ENCODE results near the gene DRAXIN.
A peak's percentile ranks its signal among the peaks of the same experiment; 100 is the strongest.

Gene DRAXIN, protein sequence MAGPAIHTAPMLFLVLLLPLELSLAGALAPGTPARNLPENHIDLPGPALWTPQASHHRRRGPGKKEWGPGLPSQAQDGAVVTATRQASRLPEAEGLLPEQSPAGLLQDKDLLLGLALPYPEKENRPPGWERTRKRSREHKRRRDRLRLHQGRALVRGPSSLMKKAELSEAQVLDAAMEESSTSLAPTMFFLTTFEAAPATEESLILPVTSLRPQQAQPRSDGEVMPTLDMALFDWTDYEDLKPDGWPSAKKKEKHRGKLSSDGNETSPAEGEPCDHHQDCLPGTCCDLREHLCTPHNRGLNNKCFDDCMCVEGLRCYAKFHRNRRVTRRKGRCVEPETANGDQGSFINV

GRCh38 chr1:11691302-11691914 lies at the start of gene DRAXIN:
DRAXIN (plus strand) TSS chr1:11691710; CDS start chr1:11706259, 14,549 bp downstream.
- DNase-seq = no peak

DNA sequence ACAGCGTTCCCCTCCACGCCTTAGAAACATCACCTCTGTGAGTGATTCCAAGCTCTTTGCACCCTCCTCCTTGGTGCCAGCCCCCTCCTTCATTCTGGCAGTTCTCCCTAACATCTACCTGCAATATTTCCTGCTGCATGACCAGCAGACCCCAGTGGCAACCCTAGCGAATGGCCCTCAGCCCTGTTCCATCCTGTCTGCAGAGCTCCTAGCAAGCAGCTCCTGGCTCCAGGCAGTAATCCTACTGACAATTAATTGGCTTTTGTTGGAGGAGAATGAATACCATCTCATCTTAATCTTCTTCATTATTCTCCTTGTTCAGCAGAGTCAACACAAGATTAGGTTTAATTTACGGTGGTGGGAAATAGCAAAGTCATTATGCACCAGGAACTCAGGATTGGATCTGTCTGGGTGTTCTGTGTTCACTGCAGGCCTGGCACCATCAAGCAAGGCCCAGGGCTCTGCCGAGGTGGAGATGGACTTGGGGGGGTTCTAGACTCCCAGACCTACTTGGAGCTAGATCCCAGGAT lies 49.7 kb upstream of the DRAXIN start:
- DNase-seq = no peak

- DNase-seq = peak; percentile 49
These were observed 49.0 kb upstream of the DRAXIN start for GRCh38 chr1:11642418-11643017.

DNA sequence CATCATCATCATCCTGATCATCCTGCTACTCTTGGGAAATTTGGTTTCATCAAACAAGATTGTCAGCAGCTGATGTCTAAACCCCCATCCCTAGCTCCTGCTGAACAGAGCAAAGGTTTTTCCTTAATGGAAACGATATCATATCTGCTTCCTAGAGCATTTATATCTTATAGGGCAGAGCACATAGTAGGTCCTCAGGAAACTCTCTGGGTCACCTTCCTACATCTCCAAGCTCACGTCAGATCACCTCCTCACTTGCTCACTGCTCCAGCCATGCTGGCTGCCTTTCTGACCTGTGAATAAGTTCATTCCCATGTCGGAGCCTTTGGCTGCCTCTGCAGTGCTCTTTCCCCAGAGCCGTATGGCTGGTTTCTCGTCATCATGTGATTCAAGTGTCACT lies 47.7 kb upstream of the DRAXIN start:
- DNase-seq = no peak

GRCh38 chr1:11645270-11645669 lies 46.2 kb upstream of the DRAXIN start:
- DNase-seq = no peak

DNA sequence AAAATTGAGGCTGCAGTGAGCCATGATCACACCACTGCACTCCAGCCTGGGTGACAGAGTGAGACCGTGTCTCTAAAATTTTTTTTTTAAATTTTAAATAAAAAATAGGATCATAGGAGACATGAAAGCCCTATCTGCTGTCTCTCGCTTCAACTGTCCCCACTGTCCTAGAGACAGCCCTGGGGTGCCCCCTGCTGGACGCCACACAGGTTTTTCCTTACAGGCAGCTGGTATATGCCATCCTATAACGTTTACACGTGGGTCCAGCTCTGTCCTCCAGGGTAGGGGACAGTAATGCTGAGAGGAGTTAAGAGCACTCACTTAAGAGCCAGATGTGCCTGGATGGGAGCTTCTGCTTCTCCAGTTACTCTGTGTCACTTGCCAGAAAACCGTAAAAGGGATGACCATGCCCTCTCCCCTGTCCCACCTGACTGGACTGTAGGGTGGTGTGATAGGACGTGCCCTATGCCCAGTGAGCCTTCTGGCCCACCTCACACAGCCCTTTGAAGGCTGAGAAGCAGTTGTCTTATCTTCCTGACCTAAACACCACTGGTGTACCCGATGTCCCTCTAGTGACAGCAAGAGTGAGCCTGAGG lies 45.7 kb upstream of the DRAXIN start:
- DNase-seq = peak; percentile 32

DNA sequence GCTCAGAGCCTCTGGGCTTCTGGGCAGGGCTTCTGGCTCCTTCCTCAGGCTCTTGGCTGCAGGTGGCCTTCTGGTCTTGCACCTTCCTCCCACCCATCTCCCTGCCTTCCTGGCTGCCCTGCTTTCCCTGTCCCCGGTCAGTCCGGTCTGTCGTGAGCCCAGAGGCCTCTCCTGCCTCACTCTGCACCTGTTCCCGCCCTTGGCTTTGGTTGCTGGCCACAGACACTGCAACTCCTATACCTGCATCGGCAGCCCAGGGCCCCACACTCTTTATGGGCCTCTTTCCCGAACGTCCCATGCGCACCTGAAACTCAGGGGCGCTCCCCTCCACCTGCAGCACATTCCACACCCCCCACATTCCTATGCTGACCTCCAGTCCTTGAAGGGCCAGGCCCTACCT lies 45.2 kb upstream of the DRAXIN start:
- DNase-seq = no peak

DNA sequence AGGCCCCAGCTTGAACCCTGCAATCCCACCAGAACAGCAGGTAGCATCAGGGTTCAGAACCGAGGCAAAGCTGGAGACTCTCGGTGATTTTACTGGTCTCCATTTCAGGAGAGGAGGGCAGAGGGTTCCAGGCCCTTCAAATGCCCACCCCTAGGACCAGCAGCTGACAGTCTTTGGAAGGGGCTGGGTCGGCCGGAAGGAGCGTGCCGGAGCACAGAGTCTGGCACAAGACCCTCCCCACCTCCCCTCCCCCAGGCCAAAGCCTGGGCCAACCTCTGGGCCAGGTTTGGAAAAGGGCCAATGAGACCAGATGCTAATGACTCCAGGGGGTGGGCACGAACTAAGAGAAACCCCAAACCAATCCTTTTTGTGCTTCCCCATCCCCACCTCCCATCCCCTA lies 44.2 kb upstream of the DRAXIN start:
- no peak for DNase-seq

DNA sequence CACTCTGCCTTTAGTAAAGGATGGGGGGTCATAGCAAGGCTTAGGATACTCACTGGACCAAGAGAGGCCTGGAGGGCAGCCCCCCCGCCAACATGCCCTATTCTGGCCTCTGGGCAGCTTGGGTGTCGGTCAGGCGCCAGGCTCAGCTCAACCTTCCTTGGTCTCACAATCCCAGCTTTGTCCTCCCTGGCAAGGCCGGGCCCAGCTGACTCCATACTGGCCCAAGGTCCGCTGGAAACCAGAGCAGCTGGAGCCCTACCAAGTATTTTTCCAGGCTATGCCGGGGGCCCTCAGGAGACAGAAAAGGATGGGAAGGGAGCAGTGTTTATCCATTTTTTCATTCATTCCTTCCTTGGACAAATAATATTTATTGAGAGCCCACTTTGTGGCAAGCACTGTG lies 43.5 kb upstream of the DRAXIN start:
- no peak for DNase-seq

GRCh38 chr1:11648732-11649158 lies 42.8 kb upstream of the DRAXIN start:
- DNase-seq = no peak

- no peak for DNase-seq
These were observed 42.3 kb upstream of the DRAXIN start for GRCh38 chr1:11649237-11649623.

DNA sequence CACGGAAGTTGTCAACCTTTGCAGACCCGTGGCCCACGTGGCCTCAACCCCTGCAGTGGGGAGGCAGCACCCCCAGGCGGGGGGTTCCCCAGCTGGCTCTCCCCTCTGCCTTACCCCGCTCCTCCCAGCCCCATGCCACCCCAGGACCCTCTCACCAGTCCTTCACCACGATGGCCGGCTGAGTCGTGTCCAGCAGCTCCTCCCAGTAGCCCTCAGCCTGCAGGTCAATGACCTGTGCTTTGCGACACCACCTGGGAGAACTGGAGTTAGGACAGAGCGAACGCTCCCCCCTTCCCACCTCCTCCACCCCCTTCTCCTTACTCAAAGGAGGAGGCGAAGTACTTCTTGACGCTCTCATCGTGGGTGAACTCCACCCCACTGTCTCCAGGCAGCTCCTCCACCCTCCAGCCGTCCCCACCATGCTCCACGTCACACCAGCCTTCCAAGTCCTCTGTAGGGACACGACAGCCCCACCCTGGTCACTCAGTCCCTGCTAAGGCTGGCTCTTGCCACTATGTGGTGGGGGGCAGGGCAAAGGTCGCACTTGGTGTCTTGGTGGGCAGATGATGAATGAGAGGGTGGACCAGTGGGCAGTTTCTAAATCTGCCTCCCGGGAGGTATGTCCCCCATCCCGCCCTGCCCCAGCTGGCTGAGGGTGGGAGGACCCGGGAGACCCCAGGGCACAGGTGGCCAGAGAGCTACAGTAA lies 41.7 kb upstream of the DRAXIN start:
- no peak for DNase-seq

- peak; percentile 21 for DNase-seq
These were observed 41.0 kb upstream of the DRAXIN start for GRCh38 chr1:11650331-11650991.

- no peak for DNase-seq
These were observed 40.5 kb upstream of the DRAXIN start for GRCh38 chr1:11651017-11651416.

GRCh38 chr1:11652203-11652780 lies 39.2 kb upstream of the DRAXIN start:
- DNase-seq = no peak

DNA sequence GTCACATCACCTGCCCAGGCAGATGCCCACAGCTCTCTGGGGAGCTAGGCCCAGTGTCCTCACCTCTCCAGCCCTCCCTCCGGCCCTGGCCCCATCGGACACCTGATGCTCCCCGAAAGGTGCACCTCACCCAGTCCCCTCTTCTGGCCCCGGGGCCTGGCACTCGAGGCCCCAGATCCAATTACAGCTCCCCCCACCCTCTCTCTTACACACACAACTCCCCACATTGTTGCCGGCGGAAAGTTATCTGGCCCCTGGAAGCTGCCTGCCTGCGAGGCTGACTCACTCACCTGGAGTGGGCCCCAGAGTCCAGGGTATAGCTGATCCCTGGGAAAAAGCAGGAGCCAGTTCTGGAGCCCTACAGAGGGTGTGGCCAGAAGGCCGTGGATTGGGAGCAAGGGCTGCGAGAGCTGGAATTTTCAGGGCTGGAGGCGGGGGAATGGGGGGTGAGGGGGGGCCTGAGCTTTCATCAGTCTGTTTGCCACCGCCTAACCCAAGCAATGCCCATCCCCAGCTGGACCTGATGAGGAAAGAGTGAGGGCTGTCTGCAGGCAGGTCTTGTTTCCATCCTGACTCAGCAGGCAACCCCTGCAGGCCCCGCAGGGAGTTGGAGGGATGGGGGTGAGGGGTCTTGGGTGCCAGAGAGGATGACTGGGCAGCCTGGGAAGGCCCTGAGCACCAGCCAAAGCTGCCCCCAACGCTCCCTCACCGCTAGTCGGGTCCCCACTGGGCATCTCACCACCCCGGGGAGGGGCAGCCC lies 38.2 kb upstream of the DRAXIN start:
- no peak for DNase-seq

- no peak for DNase-seq
These were observed 37.7 kb upstream of the DRAXIN start for GRCh38 chr1:11653861-11654136.

GRCh38 chr1:11654137-11654938 lies 37.2 kb upstream of the DRAXIN start, which contains the start of the genes FBXO2 and FBXO44:
FBXO2 (minus strand) TSS chr1:11654429; CDS start chr1:11654340, 89 bp downstream.
FBXO44 (plus strand) TSS chr1:11654877; CDS start chr1:11655836, 959 bp downstream.
- no peak for DNase-seq

DNA sequence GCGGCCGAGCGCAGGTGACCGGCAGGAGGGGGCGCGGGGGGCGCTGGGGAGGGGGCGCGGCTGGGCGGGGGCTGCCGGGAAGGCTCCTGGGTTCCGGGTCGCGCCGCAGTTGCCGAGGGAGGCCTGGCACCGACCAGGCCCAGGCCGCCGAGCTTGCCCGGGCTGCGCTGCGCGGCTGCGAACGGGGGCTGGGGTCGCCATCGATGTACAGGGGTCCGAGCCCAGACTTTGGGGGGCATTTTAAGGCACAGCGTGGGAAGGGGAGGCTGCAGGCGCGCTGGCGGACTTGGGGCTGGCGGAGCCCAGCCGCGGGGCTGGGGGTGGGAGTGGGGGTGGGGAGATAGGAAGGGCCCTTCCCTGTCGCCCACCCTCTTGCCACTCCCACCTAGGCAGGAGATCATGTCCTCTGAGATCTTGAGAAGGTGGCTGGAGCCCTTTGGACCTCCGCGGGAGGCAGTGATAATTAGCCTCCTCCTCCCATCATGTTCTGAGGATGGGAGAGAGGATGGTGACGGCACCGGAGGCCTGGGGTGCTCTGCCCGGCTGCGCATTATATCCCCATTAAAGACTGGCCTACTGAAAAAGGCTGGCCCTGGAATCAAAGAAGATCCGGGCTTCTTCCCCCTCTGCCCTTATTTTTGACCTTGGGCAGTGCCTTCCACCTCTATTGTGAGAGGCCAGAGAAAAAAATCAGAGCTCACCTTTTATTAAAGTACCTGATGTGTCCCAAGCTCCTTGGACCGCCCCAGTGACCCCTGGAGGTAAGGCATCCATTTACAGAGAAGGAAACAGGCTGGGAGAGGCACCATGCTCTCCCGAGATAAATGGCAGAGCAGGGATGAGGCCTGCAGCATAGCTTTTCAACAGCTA lies 36.3 kb upstream of the DRAXIN start:
- no peak for DNase-seq

Data from NCI-H2029 treated with DMSO at 0.1 percent for 48 hours (cell line).